GM12874 (cell line): ENCODE data around the gene PEX11A.

ENCODE experiments used
- TF ChIP-seq, protein P1 (sequence below): IDR thresholded peaks from 2 replicates; pipeline ENCODE4 v1.5.1; 2011; ENCODE audit warnings: low read depth, mild to moderate bottlenecking, control low read depth, low read length, moderate library complexity; ENCODE audit not compliant: insufficient read depth

Gene PEX11A

DNA sequence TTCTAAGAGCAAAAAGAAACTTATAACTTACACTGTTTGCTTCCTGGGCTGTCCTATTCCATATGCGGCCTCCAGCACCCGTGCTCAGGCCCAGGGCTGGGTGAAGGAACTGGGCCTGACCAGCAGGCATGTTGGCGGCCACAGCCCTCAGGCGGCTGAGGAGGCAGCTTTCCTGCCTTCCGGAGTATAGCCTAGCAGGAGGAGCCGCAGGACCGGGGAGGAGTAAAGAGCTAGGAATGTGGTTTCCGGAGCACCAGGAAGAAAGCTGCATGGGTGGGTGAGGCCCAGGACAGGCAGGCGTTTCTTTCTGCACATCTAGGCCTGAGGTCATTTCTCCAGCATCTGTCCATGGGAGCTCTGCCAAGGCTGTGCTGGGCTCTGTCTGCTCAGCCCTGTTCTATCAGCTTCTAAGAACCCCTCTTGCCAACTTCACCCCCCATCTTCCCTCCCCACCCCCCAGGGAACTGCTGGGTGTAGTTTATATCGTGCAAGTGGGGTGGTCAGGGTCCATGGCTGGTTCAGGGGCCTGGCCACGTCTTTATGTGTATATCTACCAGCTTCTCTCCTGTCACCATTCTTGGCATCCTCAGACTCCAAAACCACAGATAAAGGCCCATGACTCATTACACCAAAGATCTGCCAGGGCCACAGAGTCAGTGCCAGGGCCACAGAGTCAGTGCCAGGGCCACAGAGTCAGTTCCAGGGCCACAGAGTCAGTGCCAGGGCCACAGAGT is 27.5 kb downstream of the PEX11A start:
- TF ChIP-seq, protein P1, sequence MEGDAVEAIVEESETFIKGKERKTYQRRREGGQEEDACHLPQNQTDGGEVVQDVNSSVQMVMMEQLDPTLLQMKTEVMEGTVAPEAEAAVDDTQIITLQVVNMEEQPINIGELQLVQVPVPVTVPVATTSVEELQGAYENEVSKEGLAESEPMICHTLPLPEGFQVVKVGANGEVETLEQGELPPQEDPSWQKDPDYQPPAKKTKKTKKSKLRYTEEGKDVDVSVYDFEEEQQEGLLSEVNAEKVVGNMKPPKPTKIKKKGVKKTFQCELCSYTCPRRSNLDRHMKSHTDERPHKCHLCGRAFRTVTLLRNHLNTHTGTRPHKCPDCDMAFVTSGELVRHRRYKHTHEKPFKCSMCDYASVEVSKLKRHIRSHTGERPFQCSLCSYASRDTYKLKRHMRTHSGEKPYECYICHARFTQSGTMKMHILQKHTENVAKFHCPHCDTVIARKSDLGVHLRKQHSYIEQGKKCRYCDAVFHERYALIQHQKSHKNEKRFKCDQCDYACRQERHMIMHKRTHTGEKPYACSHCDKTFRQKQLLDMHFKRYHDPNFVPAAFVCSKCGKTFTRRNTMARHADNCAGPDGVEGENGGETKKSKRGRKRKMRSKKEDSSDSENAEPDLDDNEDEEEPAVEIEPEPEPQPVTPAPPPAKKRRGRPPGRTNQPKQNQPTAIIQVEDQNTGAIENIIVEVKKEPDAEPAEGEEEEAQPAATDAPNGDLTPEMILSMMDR, result no peak

DNA sequence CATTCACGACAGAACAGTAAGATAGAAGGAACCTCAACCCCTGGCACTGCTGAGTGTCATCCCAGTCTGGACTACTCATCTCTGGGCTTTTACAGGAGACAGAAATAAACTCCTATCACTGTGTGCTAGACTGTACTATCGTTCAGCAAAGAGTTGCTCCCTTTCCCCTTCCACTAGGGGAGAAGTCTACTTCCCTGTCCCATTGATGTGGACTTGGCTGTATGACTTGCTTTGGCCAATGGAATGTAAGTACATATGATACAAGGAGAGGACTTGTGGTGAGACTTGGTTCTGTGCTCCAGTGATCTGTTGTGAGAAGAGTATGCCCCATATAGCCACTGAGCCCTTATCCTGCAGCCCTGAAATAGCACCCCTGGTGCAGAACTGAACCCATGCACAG is 30.0 kb downstream of the PEX11A start:
- TF ChIP-seq, protein P1, result no peak

DNA sequence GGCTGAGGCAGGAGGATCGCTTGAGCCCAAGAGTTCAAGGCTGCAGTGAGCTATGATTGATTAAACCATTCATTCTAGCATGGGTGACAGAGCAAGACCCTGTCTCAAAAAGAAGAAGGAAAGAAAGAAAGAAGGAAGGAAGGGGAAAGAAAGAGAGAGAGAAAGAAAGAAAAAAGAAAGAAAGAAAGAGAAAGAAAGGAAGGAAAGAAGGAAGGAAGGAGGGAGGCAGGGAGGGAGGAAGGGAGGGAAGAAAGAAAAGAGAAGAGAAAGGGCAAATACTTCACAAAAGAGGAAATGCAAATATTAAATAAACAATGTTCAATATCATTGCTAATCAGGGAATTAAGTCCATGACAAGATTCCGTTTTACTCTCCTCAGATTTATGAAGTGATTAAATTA is 31.3 kb downstream of the PEX11A start:
- TF ChIP-seq, protein P1, result no peak

DNA sequence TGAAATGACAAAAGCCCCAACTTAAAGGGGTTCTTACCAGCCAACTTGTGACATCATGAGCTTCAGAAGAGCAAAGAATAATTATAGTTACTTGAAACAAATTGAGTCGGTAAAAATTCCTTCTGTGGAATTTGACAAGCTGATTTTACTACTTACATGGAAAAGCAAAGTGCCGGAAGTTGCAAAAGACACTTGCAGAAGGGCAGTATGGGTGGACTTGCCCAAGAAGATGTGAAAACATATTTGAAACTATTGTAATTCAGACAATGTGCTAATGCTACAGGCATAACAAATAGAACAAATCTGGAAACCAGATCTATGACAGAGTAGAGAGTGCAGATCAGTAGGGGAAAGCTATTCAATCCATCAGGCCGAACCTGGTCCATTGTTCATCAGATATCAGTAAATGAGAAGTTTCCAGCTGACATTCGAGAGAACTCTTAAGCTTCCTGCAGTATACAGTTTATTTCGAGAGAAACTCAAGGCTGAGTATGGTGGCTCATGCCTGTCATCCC is 32.8 kb downstream of the PEX11A start:
- TF ChIP-seq, protein P1, result no peak

DNA sequence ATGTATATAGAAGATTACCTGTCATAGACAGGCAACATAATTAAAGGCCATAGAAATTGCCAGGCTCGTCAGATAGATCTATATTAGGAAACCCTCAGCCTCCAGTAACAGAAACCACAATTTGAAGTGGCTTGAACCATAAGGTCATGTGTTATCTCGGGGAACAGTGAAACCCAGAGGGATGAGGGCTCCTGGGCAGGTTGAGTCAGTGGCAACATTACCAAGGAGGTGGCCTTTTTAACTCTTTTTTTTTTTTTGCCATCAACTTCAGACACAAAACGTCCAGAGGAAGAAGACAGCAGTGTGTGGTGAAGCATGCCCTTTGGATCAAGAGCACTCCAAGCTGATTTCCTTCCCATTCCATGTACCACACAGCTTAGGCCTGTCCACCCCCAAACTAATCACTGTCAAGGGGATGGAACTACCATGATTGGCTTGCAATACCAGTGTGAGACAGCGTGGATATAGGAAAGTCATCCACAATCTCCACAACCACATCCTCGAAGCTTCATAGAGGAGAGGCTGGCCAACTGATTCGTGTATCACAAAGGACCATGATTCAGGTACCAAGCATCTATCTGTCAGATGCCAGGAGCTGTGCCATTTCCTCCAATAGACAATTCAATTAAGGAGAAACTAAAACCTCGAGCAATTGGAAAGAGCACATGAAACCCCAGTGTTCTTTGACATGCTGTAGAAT is 34.3 kb downstream of the PEX11A start:
- TF ChIP-seq, protein P1, result no peak

DNA sequence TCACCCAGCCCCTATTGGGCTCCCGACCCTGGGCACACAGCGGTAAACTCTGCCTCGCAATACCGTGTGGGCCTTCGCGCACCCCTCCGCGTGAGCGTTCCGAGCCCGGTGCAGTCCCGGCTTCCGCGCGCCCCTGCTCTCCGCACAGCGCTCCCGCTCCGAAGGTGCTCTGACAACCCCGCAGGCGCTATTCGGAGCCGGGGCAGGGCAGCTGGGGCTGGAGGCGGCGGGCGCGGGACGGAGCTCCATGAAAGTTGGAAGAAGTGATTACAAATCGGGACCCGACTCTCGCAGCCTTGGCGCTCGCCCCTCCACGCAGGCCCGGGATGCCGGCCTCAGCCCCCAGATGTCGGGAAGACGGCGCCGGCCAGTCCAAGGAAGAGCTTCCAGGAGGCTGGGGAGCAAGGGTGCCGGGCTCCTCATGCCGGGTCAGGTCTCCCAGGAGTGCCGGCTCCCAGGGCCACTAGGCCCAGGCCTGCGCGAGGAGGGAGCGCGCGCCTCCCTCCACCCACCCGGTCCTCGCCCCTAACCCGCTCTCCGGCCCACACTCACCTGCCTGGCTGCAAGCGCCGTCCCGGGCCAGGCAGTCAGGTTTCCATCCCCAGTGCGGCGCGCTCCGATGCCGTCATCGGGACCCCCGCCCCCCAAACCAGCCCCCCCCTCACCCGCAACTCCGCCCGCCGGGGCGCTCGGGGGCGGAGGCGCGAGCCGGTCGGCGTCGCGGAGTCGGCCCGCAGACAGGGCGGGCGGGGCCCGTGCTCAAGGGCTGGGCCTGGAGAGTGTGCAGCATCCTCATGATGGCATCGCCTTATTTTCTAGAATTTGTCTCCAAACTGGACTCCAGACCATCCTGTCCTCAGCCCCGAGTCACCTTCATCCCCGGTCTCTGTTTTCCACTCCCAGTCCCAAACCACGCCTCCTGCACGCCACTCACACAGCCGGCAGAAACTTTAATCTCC is 35.4 kb downstream of the PEX11A start, which contains the start of gene KIF7:
Gene KIF7, minus strand, starts transcription at position 621 of the 959 bp plus-strand sequence. CDS start 2,537 bp downstream, outside the sequence.
- TF ChIP-seq, protein P1, result no peak
